Keratinocyte (primary cell): ENCODE data around the gene VRK1.

Source experiments
- EZH2 ChIP-seq: IDR thresholded peaks from one replicate; pipeline ENCODE4 v1.6.1; 2012; ENCODE audit warnings: inconsistent platforms, mild to moderate bottlenecking, low read length, moderate library complexity
- TF ChIP-seq, protein P1 (sequence below), 3 experiments: IDR thresholded peaks in 1 of 3; conservative IDR thresholded peaks in 1 of 3; optimal IDR thresholded peaks in 1 of 3; 2 replicates in 2 of 3; 3 replicates in 1 of 3; pipeline versions ENCODE3 to v1.5.1; 2011; ENCODE audit warnings: low read length in 3 of 3, mild to moderate bottlenecking in 3 of 3, moderate library complexity in 2 of 3, control low read depth in 1 of 3, inconsistent platforms in 1 of 3; ENCODE audit not compliant: insufficient read depth in 2 of 3; ENCODE audit errors: extremely low read depth in 1 of 3

DNA sequence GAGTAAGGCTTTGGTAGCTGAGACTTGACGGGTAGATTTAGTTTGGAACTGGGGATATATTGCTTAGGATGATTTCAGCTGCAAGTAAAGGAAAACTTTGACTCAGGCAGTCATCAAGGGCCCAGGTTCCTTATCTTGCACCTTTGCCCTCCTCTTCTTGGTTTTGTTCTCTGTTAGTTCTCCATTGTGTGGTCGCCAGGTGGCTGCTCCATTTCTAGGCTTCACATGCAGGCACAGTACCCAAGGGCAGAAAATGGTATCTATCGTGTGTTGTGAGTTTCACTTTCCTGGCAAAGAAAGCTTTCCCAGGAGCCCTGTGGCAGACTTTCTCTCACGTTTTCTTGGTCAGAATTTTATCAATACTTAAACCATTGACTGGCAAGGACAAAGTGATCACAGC, 50.8 kb downstream of the VRK1 start:
- TF ChIP-seq, protein P1, sequence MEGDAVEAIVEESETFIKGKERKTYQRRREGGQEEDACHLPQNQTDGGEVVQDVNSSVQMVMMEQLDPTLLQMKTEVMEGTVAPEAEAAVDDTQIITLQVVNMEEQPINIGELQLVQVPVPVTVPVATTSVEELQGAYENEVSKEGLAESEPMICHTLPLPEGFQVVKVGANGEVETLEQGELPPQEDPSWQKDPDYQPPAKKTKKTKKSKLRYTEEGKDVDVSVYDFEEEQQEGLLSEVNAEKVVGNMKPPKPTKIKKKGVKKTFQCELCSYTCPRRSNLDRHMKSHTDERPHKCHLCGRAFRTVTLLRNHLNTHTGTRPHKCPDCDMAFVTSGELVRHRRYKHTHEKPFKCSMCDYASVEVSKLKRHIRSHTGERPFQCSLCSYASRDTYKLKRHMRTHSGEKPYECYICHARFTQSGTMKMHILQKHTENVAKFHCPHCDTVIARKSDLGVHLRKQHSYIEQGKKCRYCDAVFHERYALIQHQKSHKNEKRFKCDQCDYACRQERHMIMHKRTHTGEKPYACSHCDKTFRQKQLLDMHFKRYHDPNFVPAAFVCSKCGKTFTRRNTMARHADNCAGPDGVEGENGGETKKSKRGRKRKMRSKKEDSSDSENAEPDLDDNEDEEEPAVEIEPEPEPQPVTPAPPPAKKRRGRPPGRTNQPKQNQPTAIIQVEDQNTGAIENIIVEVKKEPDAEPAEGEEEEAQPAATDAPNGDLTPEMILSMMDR (optimal IDR thresholded peaks at IDR 0.05 in 1 of 3, IDR thresholded peaks at IDR 0.05 in 1 of 3, conservative IDR thresholded peaks at IDR 0.05 in 1 of 3; ENCODE audit: extremely low read depth in 1 of 3, insufficient read depth in 2 of 3, low read length in 3 of 3): no peak
- TF ChIP-seq EZH2: no peak
